WERI-Rb-1 (cell line): ENCODE results near the gene CHD6.

Experiments
- DNase-seq: peaks from one replicate; pipeline ENCODE4 v3.0.0-alpha.2; 2020
- H3K27ac ChIP-seq: fragments of 250-450 bp; sonication (Bioruptor Pico); 2 replicates; pipeline ENCODE4 v1.5.1; 2020; ENCODE audit warnings: mild to moderate bottlenecking, moderate library complexity
- H3K27me3 ChIP-seq: fragments of 250-450 bp; sonication (Bioruptor Pico); 2 replicates; pipeline ENCODE4 v1.5.1; 2021; ENCODE audit warnings: mild to moderate bottlenecking, low read depth, moderate library complexity; ENCODE audit not compliant: insufficient read depth, severe bottlenecking
- H3K36me3 ChIP-seq: fragments of 250-450 bp; sonication (Bioruptor Pico); 2 replicates; pipeline ENCODE4 v1.5.1; 2020; ENCODE audit warnings: mild to moderate bottlenecking, moderate library complexity
- H3K4me3 ChIP-seq: 2 replicates; pipeline ENCODE4 v1.5.1; 2011; ENCODE audit warnings: low read depth, mild to moderate bottlenecking, control low read depth, low read length
- H3K9me3 ChIP-seq: fragments of 250-450 bp; sonication (Bioruptor Pico); 2 replicates; pipeline ENCODE4 v1.5.1; 2021; ENCODE audit warnings: mild to moderate bottlenecking, moderate library complexity; ENCODE audit not compliant: severe bottlenecking
- CTCF ChIP-seq: IDR thresholded peaks from 2 replicates; pipeline ENCODE4 v1.5.1; 2011; ENCODE audit warnings: low read depth, mild to moderate bottlenecking, control low read depth, inconsistent platforms, low read length

The CHD6 gene

GRCh38 chr20:41499064-41499463, 119.1 kb downstream of the CHD6 start:
- H3K27me3 ChIP-seq = no peaks in the 10 kb centered on the region
- DNase-seq = no peak
- no peak overlapping the region for H3K27ac ChIP-seq
- H3K9me3 ChIP-seq = no peaks in the 10 kb centered on the region
- H3K36me3 ChIP-seq = peaks cover 30% of the 10 kb centered on the region
- H3K4me3 ChIP-seq = no peak overlapping the region
- no peak for TF ChIP-seq CTCF

GRCh38 chr20:41497186-41497895, 120.8 kb downstream of the CHD6 start:
- Histone ChIP-seq H3K27ac (no peak overlapping the region), H3K27me3 (no peaks in the 10 kb centered on the region), H3K36me3 (peaks cover 45% of the 10 kb centered on the region), H3K4me3 (no peak overlapping the region), H3K9me3 (no peaks in the 10 kb centered on the region)
- no peak for TF ChIP-seq CTCF
- no peak for DNase-seq

- no peaks in the 10 kb centered on the region for H3K27me3 ChIP-seq
- DNase-seq = no peak
- peaks cover 70% of the 10 kb centered on the region for H3K36me3 ChIP-seq
- no peak for TF ChIP-seq CTCF
- H3K9me3 ChIP-seq = no peaks in the 10 kb centered on the region
- no peak overlapping the region for H3K27ac ChIP-seq
- no peak overlapping the region for H3K4me3 ChIP-seq
Observed at GRCh38 chr20:41494451-41494850, 123.7 kb downstream of the CHD6 start.

- Histone ChIP-seq H3K27me3 (no peaks in the 10 kb centered on the region), H3K36me3 (peaks cover 49% of the 10 kb centered on the region), H3K9me3 (no peaks in the 10 kb centered on the region), H3K27ac (peak overlapping the region; percentile 35), H3K4me3 (no peak overlapping the region)
- DNase-seq = no peak
- no peak for TF ChIP-seq CTCF
Observed at GRCh38 chr20:41483553-41483930, 134.6 kb downstream of the CHD6 start.

- Histone ChIP-seq H3K27me3 (no peaks in the 10 kb centered on the region), H3K27ac (peak overlapping the region; percentile 35), H3K36me3 (peaks cover 47% of the 10 kb centered on the region), H3K9me3 (no peaks in the 10 kb centered on the region), H3K4me3 (no peak overlapping the region)
- no peak for TF ChIP-seq CTCF
- DNase-seq = peak; percentile 65
Observed at GRCh38 chr20:41482647-41483552, 135.3 kb downstream of the CHD6 start.
